HepG2 (cell line): ENCODE data around the gene TSHZ2. TPM values are rescaled to one million over a fixed set of nuclear protein-coding genes. Genes with fewer than 3 reads are reported as not detected.

ENCODE experiments used
- ATF7 ChIP-seq, 2 experiments: fragments of 450-650 bp in 1 of 2; sonication (generic) in 1 of 2; formaldehyde crosslinking in 1 of 2; IDR thresholded peaks; 2 replicates each; pipeline versions ENCODE4 v1.4.0 to v1.6.1; 2016 to 2020; ENCODE audit warnings: antibody characterized with exemption in 1 of 2, mild to moderate bottlenecking in 1 of 2, missing genetic modification reagents in 1 of 2
- RFXAP ChIP-seq: sonication (generic); formaldehyde crosslinking; IDR thresholded peaks from 2 replicates; pipeline ENCODE4 v1.4.0; 2020; ENCODE audit warnings: missing genetic modification reagents, borderline replicate concordance
- TAF15 ChIP-seq: fragments of 200-400 bp; formaldehyde crosslinking; IDR thresholded peaks from one replicate; pipeline ENCODE4 v1.6.1; 2018; ENCODE audit warnings: mild to moderate bottlenecking, low read depth, low read length; ENCODE audit not compliant: poor library complexity, severe bottlenecking
- ZNF317 ChIP-seq: sonication (generic); formaldehyde crosslinking; IDR thresholded peaks from 2 replicates; pipeline ENCODE4 v1.5.0; 2020; ENCODE audit warnings: mild to moderate bottlenecking, missing genetic modification reagents
- polyA plus RNA-seq, 8 experiments: library from polyadenylated mRNA; depleted of rRNA in 3 of 8; stranded (reverse) in 7 of 8; unstranded in 1 of 8; fragments of >200 nt; fragmentation: Illumina TruSeq in 4 of 8; extraction: Trizol in 4 of 8; gene quantifications; 2 replicates each; pipeline versions ENCODE4 v1.2.1 to v1.2.3, GENCODE V29; 2011 to 2016; ENCODE audit warnings: low read depth in 4 of 8, missing spikeins in 1 of 8, mixed read lengths in 1 of 8; ENCODE audit not compliant: insufficient read depth in 1 of 8
- total RNA-seq, 5 experiments: library from RNA; depleted of rRNA; stranded (reverse); fragments of >200 nt; fragmentation: Illumina TruSeq; extraction: Trizol; gene quantifications; 2 replicates each; pipeline ENCODE4 v1.2.3, GENCODE V29; 2016; ENCODE audit warnings: low read depth in 1 of 5
- TF ChIP-seq, protein P1 (sequence below): sonication (generic); formaldehyde crosslinking; IDR thresholded peaks from 2 replicates; pipeline ENCODE4 v1.5.0; 2020; ENCODE audit warnings: mild to moderate bottlenecking, missing genetic modification reagents, borderline replicate concordance
- TF ChIP-seq, protein P2 (sequence below): sonication (generic); formaldehyde crosslinking; IDR thresholded peaks from one replicate; pipeline ENCODE4 v1.5.1; 2020; ENCODE audit warnings: mild to moderate bottlenecking, missing genetic modification reagents; ENCODE audit errors: not compliant biosample characterization
- TF ChIP-seq, protein P3 (sequence below): sonication (generic); formaldehyde crosslinking; IDR thresholded peaks from 2 replicates; pipeline ENCODE4 v1.4.0; 2020; ENCODE audit warnings: missing genetic modification reagents
- TF ChIP-seq, protein P4 (sequence below): sonication (generic); formaldehyde crosslinking; IDR thresholded peaks from 2 replicates; pipeline ENCODE4 v1.9.0; 2022; ENCODE audit warnings: low read depth, missing genetic modification reagents
- TF ChIP-seq, protein P5 (sequence below): sonication (generic); formaldehyde crosslinking; IDR thresholded peaks from 2 replicates; pipeline ENCODE4 v1.4.0; 2020; ENCODE audit warnings: missing genetic modification reagents, borderline replicate concordance

TSHZ2 gene
- total and polyA plus RNA-seq, 2 of the 13 experiments (the other 11 are each of a cell fraction or from before 2014, with no cell fraction given): 0.01 TPM; not detected in 1

DNA sequence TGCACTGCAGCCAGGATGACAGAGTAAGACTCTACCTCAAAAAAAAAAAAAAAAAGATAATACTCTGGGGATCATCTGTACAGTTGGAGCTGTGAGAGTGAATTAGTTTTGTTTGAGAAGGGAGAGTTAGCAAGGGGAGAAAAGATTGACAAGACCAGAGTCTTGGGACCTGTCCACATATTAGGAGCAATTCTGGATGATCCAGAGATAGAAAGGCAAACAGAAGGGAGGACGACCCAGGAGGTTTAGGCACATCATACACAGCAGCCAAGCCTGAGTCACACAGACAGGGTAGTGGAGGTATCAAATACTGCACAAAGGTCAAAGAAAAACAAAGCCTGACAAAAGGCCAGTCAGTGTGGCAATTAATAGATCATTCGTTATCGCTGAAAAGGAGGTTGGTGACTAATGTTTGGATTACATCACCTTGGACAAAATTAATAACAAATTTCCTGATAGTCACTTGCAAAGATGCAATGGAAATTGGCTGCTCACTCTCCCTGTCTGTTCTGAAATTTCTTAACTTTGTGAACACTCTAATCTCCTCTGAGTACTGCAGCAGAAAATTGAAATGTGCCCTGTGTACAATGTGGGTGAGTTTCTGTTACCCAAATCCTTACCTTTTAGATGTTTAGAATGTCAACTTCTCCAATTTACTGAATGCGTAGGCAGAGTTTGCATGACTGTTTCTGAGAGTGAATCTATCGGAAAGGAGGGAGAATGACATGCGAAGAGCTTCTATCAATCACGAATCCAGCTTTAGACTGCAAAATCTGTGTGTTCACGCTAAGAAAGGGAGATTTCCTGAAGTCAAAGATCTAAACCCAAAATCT lies 105.4 kb downstream of the TSHZ2 start (continued):
- TF ChIP-seq, protein P1, sequence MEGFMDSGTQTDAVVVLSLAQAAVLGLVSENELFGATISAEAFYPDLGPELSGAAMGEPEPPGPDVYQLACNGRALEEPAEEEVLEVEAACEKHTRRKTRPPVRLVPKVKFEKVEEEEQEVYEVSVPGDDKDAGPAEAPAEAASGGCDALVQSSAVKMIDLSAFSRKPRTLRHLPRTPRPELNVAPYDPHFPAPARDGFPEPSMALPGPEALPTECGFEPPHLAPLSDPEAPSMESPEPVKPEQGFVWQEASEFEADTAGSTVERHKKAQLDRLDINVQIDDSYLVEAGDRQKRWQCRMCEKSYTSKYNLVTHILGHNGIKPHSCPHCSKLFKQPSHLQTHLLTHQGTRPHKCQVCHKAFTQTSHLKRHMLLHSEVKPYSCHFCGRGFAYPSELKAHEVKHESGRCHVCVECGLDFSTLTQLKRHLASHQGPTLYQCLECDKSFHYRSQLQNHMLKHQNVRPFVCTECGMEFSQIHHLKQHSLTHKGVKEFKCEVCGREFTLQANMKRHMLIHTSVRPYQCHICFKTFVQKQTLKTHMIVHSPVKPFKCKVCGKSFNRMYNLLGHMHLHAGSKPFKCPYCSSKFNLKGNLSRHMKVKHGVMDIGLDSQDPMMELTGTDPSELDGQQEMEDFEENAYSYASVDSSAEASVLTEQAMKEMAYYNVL: peak; percentile 78; the same call in 1 of the 2 replicates
- TF ChIP-seq, protein P2, sequence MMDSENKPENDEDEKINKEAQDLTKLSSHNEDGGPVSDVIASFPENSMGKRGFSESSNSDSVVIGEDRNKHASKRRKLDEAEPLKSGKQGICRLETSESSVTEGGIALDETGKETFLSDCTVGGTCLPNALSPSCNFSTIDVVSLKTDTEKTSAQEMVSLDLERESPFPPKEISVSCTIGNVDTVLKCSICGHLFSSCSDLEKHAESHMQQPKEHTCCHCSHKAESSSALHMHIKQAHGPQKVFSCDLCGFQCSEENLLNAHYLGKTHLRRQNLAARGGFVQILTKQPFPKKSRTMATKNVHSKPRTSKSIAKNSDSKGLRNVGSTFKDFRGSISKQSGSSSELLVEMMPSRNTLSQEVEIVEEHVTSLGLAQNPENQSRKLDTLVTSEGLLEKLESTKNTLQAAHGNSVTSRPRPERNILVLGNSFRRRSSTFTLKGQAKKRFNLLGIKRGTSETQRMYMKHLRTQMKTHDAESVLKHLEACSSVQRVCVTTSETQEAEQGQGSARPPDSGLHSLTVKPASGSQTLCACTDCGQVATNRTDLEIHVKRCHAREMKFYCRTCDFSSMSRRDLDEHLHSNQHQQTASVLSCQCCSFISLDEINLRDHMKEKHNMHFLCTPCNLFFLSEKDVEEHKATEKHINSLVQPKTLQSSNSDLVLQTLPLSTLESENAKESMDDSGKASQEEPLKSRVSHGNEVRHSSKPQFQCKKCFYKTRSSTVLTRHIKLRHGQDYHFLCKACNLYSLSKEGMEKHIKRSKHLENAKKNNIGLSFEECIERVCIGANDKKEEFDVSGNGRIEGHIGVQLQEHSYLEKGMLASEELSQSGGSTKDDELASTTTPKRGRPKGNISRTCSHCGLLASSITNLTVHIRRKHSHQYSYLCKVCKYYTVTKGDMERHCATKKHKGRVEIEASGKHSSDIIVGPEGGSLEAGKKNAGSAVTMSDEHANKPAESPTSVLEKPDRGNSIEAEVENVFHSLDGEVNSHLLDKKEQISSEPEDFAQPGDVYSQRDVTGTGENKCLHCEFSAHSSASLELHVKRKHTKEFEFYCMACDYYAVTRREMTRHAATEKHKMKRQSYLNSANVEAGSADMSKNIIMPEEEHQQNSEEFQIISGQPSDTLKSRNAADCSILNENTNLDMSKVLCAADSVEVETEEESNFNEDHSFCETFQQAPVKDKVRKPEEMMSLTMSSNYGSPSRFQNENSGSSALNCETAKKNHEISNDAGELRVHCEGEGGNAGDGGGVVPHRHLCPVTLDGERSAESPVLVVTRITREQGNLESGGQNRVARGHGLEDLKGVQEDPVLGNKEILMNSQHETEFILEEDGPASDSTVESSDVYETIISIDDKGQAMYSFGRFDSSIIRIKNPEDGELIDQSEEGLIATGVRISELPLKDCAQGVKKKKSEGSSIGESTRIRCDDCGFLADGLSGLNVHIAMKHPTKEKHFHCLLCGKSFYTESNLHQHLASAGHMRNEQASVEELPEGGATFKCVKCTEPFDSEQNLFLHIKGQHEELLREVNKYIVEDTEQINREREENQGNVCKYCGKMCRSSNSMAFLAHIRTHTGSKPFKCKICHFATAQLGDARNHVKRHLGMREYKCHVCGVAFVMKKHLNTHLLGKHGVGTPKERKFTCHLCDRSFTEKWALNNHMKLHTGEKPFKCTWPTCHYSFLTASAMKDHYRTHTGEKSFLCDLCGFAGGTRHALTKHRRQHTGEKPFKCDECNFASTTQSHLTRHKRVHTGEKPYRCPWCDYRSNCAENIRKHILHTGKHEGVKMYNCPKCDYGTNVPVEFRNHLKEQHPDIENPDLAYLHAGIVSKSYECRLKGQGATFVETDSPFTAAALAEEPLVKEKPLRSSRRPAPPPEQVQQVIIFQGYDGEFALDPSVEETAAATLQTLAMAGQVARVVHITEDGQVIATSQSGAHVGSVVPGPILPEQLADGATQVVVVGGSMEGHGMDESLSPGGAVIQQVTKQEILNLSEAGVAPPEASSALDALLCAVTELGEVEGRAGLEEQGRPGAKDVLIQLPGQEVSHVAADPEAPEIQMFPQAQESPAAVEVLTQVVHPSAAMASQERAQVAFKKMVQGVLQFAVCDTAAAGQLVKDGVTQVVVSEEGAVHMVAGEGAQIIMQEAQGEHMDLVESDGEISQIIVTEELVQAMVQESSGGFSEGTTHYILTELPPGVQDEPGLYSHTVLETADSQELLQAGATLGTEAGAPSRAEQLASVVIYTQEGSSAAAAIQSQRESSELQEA (CRISPR knock-in tag): no peak
- TF ChIP-seq, protein P3, sequence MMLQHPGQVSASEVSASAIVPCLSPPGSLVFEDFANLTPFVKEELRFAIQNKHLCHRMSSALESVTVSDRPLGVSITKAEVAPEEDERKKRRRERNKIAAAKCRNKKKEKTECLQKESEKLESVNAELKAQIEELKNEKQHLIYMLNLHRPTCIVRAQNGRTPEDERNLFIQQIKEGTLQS (CRISPR knock-in tag): peak; percentile 94
- TF ChIP-seq TAF15: no peak
- peak; percentile 73 for TF ChIP-seq ATF7 (IDR thresholded peaks at IDR 0.05)
- no peak for TF ChIP-seq ATF7 (CRISPR knock-in tag; IDR thresholded peaks at IDR 0.05)
- TF ChIP-seq ZNF317 (CRISPR knock-in tag): peak; percentile 80
- TF ChIP-seq, protein P4, sequence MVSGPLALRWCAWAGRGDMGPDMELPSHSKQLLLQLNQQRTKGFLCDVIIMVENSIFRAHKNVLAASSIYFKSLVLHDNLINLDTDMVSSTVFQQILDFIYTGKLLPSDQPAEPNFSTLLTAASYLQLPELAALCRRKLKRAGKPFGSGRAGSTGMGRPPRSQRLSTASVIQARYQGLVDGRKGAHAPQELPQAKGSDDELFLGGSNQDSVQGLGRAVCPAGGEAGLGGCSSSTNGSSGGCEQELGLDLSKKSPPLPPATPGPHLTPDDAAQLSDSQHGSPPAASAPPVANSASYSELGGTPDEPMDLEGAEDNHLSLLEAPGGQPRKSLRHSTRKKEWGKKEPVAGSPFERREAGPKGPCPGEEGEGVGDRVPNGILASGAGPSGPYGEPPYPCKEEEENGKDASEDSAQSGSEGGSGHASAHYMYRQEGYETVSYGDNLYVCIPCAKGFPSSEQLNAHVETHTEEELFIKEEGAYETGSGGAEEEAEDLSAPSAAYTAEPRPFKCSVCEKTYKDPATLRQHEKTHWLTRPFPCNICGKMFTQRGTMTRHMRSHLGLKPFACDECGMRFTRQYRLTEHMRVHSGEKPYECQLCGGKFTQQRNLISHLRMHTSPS (CRISPR knock-in tag): no peak
- no peak for TF ChIP-seq RFXAP
- TF ChIP-seq, protein P5, sequence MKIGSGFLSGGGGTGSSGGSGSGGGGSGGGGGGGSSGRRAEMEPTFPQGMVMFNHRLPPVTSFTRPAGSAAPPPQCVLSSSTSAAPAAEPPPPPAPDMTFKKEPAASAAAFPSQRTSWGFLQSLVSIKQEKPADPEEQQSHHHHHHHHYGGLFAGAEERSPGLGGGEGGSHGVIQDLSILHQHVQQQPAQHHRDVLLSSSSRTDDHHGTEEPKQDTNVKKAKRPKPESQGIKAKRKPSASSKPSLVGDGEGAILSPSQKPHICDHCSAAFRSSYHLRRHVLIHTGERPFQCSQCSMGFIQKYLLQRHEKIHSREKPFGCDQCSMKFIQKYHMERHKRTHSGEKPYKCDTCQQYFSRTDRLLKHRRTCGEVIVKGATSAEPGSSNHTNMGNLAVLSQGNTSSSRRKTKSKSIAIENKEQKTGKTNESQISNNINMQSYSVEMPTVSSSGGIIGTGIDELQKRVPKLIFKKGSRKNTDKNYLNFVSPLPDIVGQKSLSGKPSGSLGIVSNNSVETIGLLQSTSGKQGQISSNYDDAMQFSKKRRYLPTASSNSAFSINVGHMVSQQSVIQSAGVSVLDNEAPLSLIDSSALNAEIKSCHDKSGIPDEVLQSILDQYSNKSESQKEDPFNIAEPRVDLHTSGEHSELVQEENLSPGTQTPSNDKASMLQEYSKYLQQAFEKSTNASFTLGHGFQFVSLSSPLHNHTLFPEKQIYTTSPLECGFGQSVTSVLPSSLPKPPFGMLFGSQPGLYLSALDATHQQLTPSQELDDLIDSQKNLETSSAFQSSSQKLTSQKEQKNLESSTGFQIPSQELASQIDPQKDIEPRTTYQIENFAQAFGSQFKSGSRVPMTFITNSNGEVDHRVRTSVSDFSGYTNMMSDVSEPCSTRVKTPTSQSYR: no peak
